ENCODE results near the gene ARHGAP31. TPM values are rescaled to one million over a fixed set of nuclear protein-coding genes. Genes with fewer than 3 reads are reported as not detected.
"Not testable (repeated sequence)": the region's sequence is repeated elsewhere in the genome, so short reads cannot be mapped to it uniquely, and the experiment has no call there.

ARHGAP31 gene
- total RNA-seq, 1 experiment from 2014 or later, result 12.0 TPM

GRCh38 chr3:119352863-119353527 is 58.8 kb downstream of the ARHGAP31 start:
- POLR2A ChIA-PET (ENCODE audit: low non-redundant PET), result interaction anchor here (0.6 kb wide), 2 partner anchors 21 to 30 kb away, joined by 3 read pairs; no protein-coding TSS in a partner anchor
- Histone ChIP-seq H3K27ac (ENCODE audit: low read depth, low read length, poor library complexity, severe bottlenecking) (no peak overlapping the region), H3K9me3 (ENCODE audit: low read depth, low read length, poor library complexity, severe bottlenecking) (no peaks in the 10 kb centered on the region), H3K4me1 (ENCODE audit: insufficient read depth, low read length, poor library complexity, severe bottlenecking) (peaks cover 31% of the 10 kb centered on the region), H3K4me3 (ENCODE audit: low read depth, low read length, poor library complexity, severe bottlenecking) (no peak overlapping the region), H3K27me3 (replicated peaks; ENCODE audit: insufficient read depth, low read depth, low read length, poor library complexity) (no peaks in the 10 kb centered on the region), H3K36me3 (ENCODE audit: insufficient read depth, low read length, poor library complexity, severe bottlenecking) (no peaks in the 10 kb centered on the region)
- DNase-seq (ENCODE audit: low spot score), result peak; percentile 58
- BruUV-seq (replicated peaks), result no TSS peak
- CTCF ChIA-PET, result interaction anchor here (0.9 to 1.3 kb wide), 2 partner anchors 12 to 112 kb away, joined by 3 to 4 read pairs; partner anchors contain the start of gene B4GALT4
- intact Hi-C loops (cut with micrococcal nuclease; ENCODE audit: unreplicated experiment), result loop anchor here (5.0 kb wide), 1 partner anchor 61 kb away; the partner anchor contains the start of gene ARHGAP31
- TF ChIP-seq, protein P1, sequence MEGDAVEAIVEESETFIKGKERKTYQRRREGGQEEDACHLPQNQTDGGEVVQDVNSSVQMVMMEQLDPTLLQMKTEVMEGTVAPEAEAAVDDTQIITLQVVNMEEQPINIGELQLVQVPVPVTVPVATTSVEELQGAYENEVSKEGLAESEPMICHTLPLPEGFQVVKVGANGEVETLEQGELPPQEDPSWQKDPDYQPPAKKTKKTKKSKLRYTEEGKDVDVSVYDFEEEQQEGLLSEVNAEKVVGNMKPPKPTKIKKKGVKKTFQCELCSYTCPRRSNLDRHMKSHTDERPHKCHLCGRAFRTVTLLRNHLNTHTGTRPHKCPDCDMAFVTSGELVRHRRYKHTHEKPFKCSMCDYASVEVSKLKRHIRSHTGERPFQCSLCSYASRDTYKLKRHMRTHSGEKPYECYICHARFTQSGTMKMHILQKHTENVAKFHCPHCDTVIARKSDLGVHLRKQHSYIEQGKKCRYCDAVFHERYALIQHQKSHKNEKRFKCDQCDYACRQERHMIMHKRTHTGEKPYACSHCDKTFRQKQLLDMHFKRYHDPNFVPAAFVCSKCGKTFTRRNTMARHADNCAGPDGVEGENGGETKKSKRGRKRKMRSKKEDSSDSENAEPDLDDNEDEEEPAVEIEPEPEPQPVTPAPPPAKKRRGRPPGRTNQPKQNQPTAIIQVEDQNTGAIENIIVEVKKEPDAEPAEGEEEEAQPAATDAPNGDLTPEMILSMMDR (conservative IDR thresholded peaks at IDR 0.05; ENCODE audit: low read depth, low read length), result peak; percentile 49
- TF ChIP-seq EZH2 (IDR thresholded peaks at IDR 0.05; ENCODE audit: borderline replicate concordance, low read depth, low read length, poor library complexity, severe bottlenecking), result no peak

GRCh38 chr3:119355608-119356007 is 61.4 kb downstream of the ARHGAP31 start:
- BruUV-seq (replicated peaks); CTCF ChIA-PET; H3K36me3 ChIP-seq (ENCODE audit: insufficient read depth, low read length, poor library complexity, severe bottlenecking); H3K9me3 ChIP-seq (ENCODE audit: low read depth, low read length, poor library complexity, severe bottlenecking); POLR2A ChIA-PET (ENCODE audit: low non-redundant PET); DNase-seq (ENCODE audit: low spot score); H3K4me3 ChIP-seq (ENCODE audit: low read depth, low read length, poor library complexity, severe bottlenecking); intact Hi-C loops (cut with micrococcal nuclease; ENCODE audit: unreplicated experiment); H3K27me3 ChIP-seq (replicated peaks; ENCODE audit: insufficient read depth, low read depth, low read length, poor library complexity); H3K27ac ChIP-seq (ENCODE audit: low read depth, low read length, poor library complexity, severe bottlenecking): not testable (repeated sequence)
- H3K4me1 ChIP-seq (ENCODE audit: insufficient read depth, low read length, poor library complexity, severe bottlenecking), result peaks cover 15% of the 10 kb centered on the region

GRCh38 chr3:119356646-119357045 is 62.5 kb downstream of the ARHGAP31 start:
- Histone ChIP-seq H3K4me3 (ENCODE audit: low read depth, low read length, poor library complexity, severe bottlenecking) (no peak overlapping the region), H3K36me3 (ENCODE audit: insufficient read depth, low read length, poor library complexity, severe bottlenecking) (no peaks in the 10 kb centered on the region), H3K9me3 (ENCODE audit: low read depth, low read length, poor library complexity, severe bottlenecking) (no peaks in the 10 kb centered on the region), H3K4me1 (ENCODE audit: insufficient read depth, low read length, poor library complexity, severe bottlenecking) (peaks cover 14% of the 10 kb centered on the region), H3K27ac (ENCODE audit: low read depth, low read length, poor library complexity, severe bottlenecking) (no peak overlapping the region), H3K27me3 (replicated peaks; ENCODE audit: insufficient read depth, low read depth, low read length, poor library complexity) (no peaks in the 10 kb centered on the region)
- intact Hi-C loops (cut with micrococcal nuclease; ENCODE audit: unreplicated experiment), result no loop called here
- TF ChIP-seq, protein P1 (conservative IDR thresholded peaks at IDR 0.05; ENCODE audit: low read depth, low read length), result no peak
- no peak for TF ChIP-seq EZH2 (IDR thresholded peaks at IDR 0.05; ENCODE audit: borderline replicate concordance, low read depth, low read length, poor library complexity, severe bottlenecking)
- ChIA-PET POLR2A (ENCODE audit: low non-redundant PET) (no interaction called here), CTCF (no interaction called here)
- no TSS peak for BruUV-seq (replicated peaks)
- DNase-seq (ENCODE audit: low spot score), result no peak

GRCh38 chr3:119357190-119357589 is 63.0 kb downstream of the ARHGAP31 start:
- ChIA-PET POLR2A (ENCODE audit: low non-redundant PET) (no interaction called here), CTCF (no interaction called here)
- Histone ChIP-seq H3K4me1 (ENCODE audit: insufficient read depth, low read length, poor library complexity, severe bottlenecking) (peaks cover 9% of the 10 kb centered on the region), H3K4me3 (ENCODE audit: low read depth, low read length, poor library complexity, severe bottlenecking) (no peak overlapping the region), H3K9me3 (ENCODE audit: low read depth, low read length, poor library complexity, severe bottlenecking) (no peaks in the 10 kb centered on the region), H3K27ac (ENCODE audit: low read depth, low read length, poor library complexity, severe bottlenecking) (no peak overlapping the region), H3K27me3 (replicated peaks; ENCODE audit: insufficient read depth, low read depth, low read length, poor library complexity) (no peaks in the 10 kb centered on the region), H3K36me3 (ENCODE audit: insufficient read depth, low read length, poor library complexity, severe bottlenecking) (no peaks in the 10 kb centered on the region)
- no TSS peak for BruUV-seq (replicated peaks)
- TF ChIP-seq, protein P1 (conservative IDR thresholded peaks at IDR 0.05; ENCODE audit: low read depth, low read length), result no peak
- TF ChIP-seq EZH2 (IDR thresholded peaks at IDR 0.05; ENCODE audit: borderline replicate concordance, low read depth, low read length, poor library complexity, severe bottlenecking), result no peak
- intact Hi-C loops (cut with micrococcal nuclease; ENCODE audit: unreplicated experiment), result no loop called here
- no peak for DNase-seq (ENCODE audit: low spot score)
